ENCODE measurements around the gene LIPG. TPM values are rescaled to one million over a fixed set of nuclear protein-coding genes. Genes with fewer than 3 reads are reported as not detected.

LIPG gene
- total RNA-seq, 2 donors from 2014 or later, result 0.52 to 0.66 TPM

DNA sequence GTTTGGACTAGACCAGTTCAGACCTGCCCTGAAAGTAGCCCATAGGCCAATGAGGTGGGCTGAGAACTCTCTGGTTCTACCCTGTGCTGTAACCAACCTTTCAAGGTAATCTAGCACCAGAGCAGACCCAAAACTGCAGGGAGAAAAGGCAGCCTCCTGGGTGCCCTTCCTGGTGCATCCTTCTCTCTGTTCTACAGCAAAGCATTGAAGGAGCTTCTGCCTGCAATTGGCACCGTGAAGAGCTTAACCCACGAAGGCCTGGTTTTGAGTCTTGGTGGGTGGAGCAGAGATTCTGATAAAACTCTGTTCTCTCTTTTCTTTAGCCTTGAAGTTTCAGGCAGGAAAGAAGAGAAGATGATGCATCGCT lies 55.5 kb downstream of the LIPG start:
- no peaks in the 10 kb centered on the region for H3K9me3 ChIP-seq
- H3K36me3 ChIP-seq (replicated peaks in 1 of 2; ENCODE audit: insufficient read depth in 1 of 2, low read depth in 2 of 2), result no peaks in the 10 kb centered on the region
- TF ChIP-seq, protein P1, sequence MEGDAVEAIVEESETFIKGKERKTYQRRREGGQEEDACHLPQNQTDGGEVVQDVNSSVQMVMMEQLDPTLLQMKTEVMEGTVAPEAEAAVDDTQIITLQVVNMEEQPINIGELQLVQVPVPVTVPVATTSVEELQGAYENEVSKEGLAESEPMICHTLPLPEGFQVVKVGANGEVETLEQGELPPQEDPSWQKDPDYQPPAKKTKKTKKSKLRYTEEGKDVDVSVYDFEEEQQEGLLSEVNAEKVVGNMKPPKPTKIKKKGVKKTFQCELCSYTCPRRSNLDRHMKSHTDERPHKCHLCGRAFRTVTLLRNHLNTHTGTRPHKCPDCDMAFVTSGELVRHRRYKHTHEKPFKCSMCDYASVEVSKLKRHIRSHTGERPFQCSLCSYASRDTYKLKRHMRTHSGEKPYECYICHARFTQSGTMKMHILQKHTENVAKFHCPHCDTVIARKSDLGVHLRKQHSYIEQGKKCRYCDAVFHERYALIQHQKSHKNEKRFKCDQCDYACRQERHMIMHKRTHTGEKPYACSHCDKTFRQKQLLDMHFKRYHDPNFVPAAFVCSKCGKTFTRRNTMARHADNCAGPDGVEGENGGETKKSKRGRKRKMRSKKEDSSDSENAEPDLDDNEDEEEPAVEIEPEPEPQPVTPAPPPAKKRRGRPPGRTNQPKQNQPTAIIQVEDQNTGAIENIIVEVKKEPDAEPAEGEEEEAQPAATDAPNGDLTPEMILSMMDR (IDR thresholded peaks at IDR 0.05), result no peak
- no peak for TF ChIP-seq POLR2A (IDR thresholded peaks at IDR 0.05)
- DNase-seq, result no peak
- H3K27ac ChIP-seq, result no peak overlapping the region
- peaks cover 15% of the 10 kb centered on the region for H3K4me1 ChIP-seq
- intact Hi-C loops (cut with DNase I), result no loop called here
- H3K4me3 ChIP-seq, result no peak overlapping the region
- no peaks in the 10 kb centered on the region for H3K27me3 ChIP-seq
- no peak for ATAC-seq
- 83 to 86% methylated on average over 3 of the region's 3 CpGs for WGBS, 2 donors

DNA sequence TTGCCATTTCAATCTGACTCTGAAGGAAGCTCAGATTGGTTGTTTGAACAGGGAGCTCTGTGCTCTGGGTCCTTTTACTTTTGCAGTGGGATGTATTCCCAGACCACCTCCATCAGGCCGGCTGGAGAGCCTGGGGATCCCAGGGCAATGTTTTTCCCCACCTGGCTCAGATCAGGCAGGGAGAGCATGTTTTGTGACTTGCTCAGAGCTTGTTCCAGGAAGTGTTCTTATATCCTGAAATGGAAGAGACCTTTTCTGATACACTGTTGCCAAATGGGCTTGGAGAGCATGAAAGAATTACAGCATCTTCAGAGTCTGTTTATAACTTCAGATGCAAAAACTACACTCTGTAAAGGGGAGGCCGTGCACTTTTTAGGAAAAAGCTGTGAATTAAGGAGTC lies 56.0 kb downstream of the LIPG start:
- Histone ChIP-seq H3K27me3 (no peaks in the 10 kb centered on the region), H3K36me3 (replicated peaks in 1 of 2; ENCODE audit: insufficient read depth in 1 of 2, low read depth in 2 of 2) (no peaks in the 10 kb centered on the region), H3K27ac (no peak overlapping the region), H3K4me1 (peaks cover 15% of the 10 kb centered on the region), H3K9me3 (no peaks in the 10 kb centered on the region), H3K4me3 (no peak overlapping the region)
- WGBS, 2 donors, result 77 to 80% methylated on average over 2 of the region's 2 CpGs
- no peak for TF ChIP-seq POLR2A (IDR thresholded peaks at IDR 0.05)
- TF ChIP-seq, protein P1 (IDR thresholded peaks at IDR 0.05), result no peak
- no peak for ATAC-seq
- intact Hi-C loops (cut with DNase I), result no loop called here
- DNase-seq, result no peak

DNA sequence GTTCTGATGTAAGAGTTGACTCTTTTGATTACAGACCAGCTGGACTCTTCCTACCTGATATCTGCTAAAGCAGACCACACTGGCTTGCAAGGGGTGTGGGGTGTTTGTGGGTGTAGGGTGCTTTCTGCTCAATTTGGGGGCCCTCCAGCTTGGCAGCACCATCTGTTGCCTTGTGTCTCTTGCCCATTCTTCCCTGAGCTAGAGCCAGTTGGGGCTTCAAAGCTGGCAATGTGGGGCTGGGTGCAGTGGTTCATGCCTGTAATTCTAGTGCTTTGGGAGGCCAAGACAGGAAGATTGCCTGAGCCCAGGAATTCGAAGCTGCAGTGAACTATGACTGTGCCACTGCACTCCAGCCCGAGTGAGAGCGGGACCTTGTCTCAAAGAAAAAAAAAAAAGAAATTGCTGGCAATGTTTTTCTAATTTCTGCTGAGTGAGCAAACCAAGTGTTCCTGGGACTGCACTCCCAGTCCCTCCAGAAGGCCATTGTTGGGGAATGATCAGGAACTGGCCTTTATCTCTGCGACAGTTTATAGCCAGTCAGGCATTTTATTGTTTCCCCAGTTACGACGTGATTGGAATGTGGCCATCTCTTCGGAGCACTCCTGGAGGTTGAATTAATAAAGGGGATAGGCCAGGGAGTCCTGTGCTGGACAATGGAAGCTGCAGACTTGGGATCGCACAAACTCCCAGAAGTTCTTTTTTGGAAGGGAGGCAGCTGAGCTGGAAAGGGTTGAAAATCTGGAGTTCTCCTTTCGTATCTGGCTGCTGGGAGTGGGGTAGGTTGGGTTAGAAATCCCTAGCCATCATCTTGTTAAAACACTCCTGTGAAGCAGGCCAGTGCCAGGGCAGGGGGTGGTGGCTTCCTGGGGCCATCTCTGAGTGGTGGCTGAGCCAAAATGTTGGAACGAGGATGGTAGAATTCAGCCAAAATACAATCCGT lies 57.2 kb downstream of the LIPG start:
- 48 to 54% methylated on average over 11 of the region's 11 CpGs for WGBS, 2 donors
- H3K4me1 ChIP-seq, result peaks cover 13% of the 10 kb centered on the region
- no peaks in the 10 kb centered on the region for H3K27me3 ChIP-seq
- no peak for TF ChIP-seq POLR2A (IDR thresholded peaks at IDR 0.05)
- TF ChIP-seq, protein P1 (IDR thresholded peaks at IDR 0.05), result no peak
- intact Hi-C loops (cut with DNase I), result no loop called here
- DNase-seq (no peak), ATAC-seq (peak; percentile 47)
- H3K9me3 ChIP-seq, result no peaks in the 10 kb centered on the region
- H3K4me3 ChIP-seq, result no peak overlapping the region
- H3K36me3 ChIP-seq (replicated peaks in 1 of 2; ENCODE audit: insufficient read depth in 1 of 2, low read depth in 2 of 2), result no peaks in the 10 kb centered on the region
- peak overlapping the region in 2 of 4 donors; percentile 13 for H3K27ac ChIP-seq

DNA sequence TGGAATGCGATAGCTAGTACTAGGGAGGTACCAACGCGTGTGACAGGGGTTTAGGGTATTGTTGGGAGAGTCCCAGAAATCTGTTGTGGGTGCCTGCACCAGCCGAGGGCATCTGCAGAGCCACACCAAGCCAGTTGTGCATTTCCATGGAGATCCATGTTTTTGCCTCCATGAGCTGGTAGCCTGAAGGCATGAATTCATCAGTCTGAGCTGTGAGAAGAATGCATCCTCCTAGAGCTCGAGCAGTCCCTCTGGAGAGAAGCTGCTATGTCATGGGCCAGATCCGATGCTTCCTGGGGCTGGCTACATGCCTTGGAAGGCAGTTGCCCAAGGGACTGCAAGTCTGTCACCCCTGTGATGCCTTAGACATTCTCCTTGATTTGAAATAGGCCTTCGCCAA lies 57.9 kb downstream of the LIPG start:
- intact Hi-C loops (cut with DNase I), result no loop called here
- Histone ChIP-seq H3K27me3 (no peaks in the 10 kb centered on the region), H3K4me1 (peaks cover 10% of the 10 kb centered on the region), H3K9me3 (no peaks in the 10 kb centered on the region), H3K36me3 (replicated peaks in 1 of 2; ENCODE audit: insufficient read depth in 1 of 2, low read depth in 2 of 2) (no peaks in the 10 kb centered on the region), H3K4me3 (no peak overlapping the region), H3K27ac (peak overlapping the region in 1 of 4 donors; percentile 13)
- no peak for TF ChIP-seq POLR2A (IDR thresholded peaks at IDR 0.05)
- TF ChIP-seq, protein P1 (IDR thresholded peaks at IDR 0.05), result no peak
- no peak for ATAC-seq
- WGBS, 2 donors, result 82 to 89% methylated on average over 7 of the region's 7 CpGs
- no peak for DNase-seq

DNA sequence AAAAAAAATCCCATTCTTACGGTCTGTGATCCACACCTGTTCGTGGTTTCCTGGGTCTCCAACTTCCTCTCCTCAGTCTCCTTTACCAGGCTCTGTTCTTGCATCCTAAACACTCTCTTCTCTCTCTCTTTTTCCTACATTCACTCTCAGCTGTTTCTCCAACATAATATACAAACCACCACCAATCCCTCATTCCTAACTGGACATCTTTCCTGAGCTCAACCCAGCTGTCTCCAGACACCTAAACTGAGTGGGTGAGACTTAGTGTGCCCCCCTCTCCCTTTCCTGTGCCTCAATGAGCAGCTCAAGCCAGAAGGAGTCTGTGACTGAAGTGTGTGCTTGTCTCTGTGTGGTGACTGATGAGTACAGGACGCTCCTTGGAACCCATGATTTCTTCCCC lies 59.4 kb downstream of the LIPG start:
- ATAC-seq (no peak), DNase-seq (no peak)
- no peaks in the 10 kb centered on the region for H3K27me3 ChIP-seq
- H3K4me1 ChIP-seq, result peaks cover 10% of the 10 kb centered on the region
- intact Hi-C loops (cut with DNase I), result no loop called here
- no peaks in the 10 kb centered on the region for H3K36me3 ChIP-seq (replicated peaks in 1 of 2; ENCODE audit: insufficient read depth in 1 of 2, low read depth in 2 of 2)
- no peaks in the 10 kb centered on the region for H3K9me3 ChIP-seq
- H3K27ac ChIP-seq, result no peak overlapping the region
- no peak for TF ChIP-seq POLR2A (IDR thresholded peaks at IDR 0.05)
- WGBS, 2 donors, result 72 to 86% methylated on average over 3 of the region's 3 CpGs
- no peak overlapping the region for H3K4me3 ChIP-seq
